Neural cell (in vitro differentiated cells): ENCODE data around the gene DGKD. TPM values are rescaled to one million over a fixed set of nuclear protein-coding genes. Genes with fewer than 3 reads are reported as not detected.

ENCODE experiments used
- H2AFZ ChIP-seq: fragments of 200-600, 300-800 bp; sonication (generic), shearing (Covaris generic); 2 replicates; pipeline ENCODE4 v1.6.0; 2014; ENCODE audit warnings: low read depth, mild to moderate bottlenecking, antibody characterized with exemption, low read length, moderate library complexity
- H3F3A ChIP-seq: fragments of 200-600 bp; shearing (Covaris generic); 2 replicates; pipeline ENCODE4 v1.6.1; 2016; ENCODE audit warnings: mild to moderate bottlenecking, moderate library complexity, mixed read lengths, antibody characterized with exemption, low read length; ENCODE audit not compliant: insufficient read depth, poor library complexity, severe bottlenecking
- H3K27ac ChIP-seq: fragments of 200-600, 300-800 bp; sonication (generic), shearing (Covaris generic); 2 replicates; pipeline ENCODE4 v1.5.1; 2014; ENCODE audit warnings: mild to moderate bottlenecking, low read length, moderate library complexity
- H3K27me3 ChIP-seq: fragments of 300-800, 200-600 bp; sonication (generic), shearing (Covaris generic); 2 replicates; pipeline ENCODE4 v1.6.0; 2014; ENCODE audit warnings: mild to moderate bottlenecking, low read depth, low read length, moderate library complexity; ENCODE audit not compliant: insufficient read depth
- H3K36me3 ChIP-seq: fragments of 300-800, 200-600 bp; sonication (generic), shearing (Covaris generic); 2 replicates; pipeline ENCODE4 v1.5.1; 2014; ENCODE audit warnings: mild to moderate bottlenecking, antibody characterized with exemption, low read length, moderate library complexity; ENCODE audit not compliant: insufficient read depth
- H3K4me2 ChIP-seq: fragments of 300-800, 200-600 bp; sonication (generic), shearing (Covaris generic); 2 replicates; pipeline ENCODE4 v1.6.0; 2014; ENCODE audit warnings: mild to moderate bottlenecking, low read length
- H3K4me3 ChIP-seq: fragments of 300-800, 200-600 bp; sonication (generic), shearing (Covaris generic); 2 replicates; pipeline ENCODE4 v1.5.1; 2014; ENCODE audit warnings: mild to moderate bottlenecking, low read length, moderate library complexity
- H3K79me2 ChIP-seq: fragments of 200-600 bp; shearing (Covaris generic); replicated peaks from 2 replicates; pipeline ENCODE4 v1.6.0; 2014; ENCODE audit warnings: mild to moderate bottlenecking, low read length, moderate library complexity; ENCODE audit not compliant: insufficient read depth
- H3K9ac ChIP-seq: fragments of 300-800, 200-600 bp; sonication (generic), shearing (Covaris generic); 2 replicates; pipeline ENCODE4 v1.6.1; 2016; ENCODE audit warnings: mild to moderate bottlenecking, low read length, mixed read lengths
- H3K9me2 ChIP-seq: fragments of 200-600 bp; shearing (Covaris generic); 2 replicates; pipeline ENCODE4 v1.6.1; 2016; ENCODE audit warnings: mild to moderate bottlenecking, low read length, mixed read lengths; ENCODE audit not compliant: insufficient read depth
- H3K9me3 ChIP-seq: fragments of 200-600, 300-800 bp; sonication (generic), shearing (Covaris generic); 2 replicates; pipeline ENCODE4 v1.6.1; 2016; ENCODE audit warnings: mild to moderate bottlenecking, mixed run types, low read length, moderate library complexity, mixed read lengths
- H4K20me1 ChIP-seq: fragments of 200-600 bp; shearing (Covaris generic); 2 replicates; pipeline ENCODE4 v1.6.1; 2016; ENCODE audit warnings: mild to moderate bottlenecking, mixed run types; ENCODE audit not compliant: insufficient read depth
- CTCF ChIP-seq: fragments of 450-650 bp; IDR thresholded peaks from 2 replicates; pipeline ENCODE4 v1.5.1; 2014; ENCODE audit warnings: antibody characterized with exemption, mild to moderate bottlenecking, moderate library complexity; ENCODE audit not compliant: poor library complexity, severe bottlenecking
- EP300 ChIP-seq: fragments of 450-650 bp; conservative IDR thresholded peaks from 2 replicates; pipeline ENCODE4 v1.6.1; 2014; ENCODE audit warnings: antibody characterized with exemption, mild to moderate bottlenecking, moderate library complexity; ENCODE audit not compliant: poor library complexity, severe bottlenecking
- EZH2 ChIP-seq: fragments of 200-600, 300-800 bp; shearing (Covaris generic), sonication (generic); IDR thresholded peaks from 2 replicates; pipeline ENCODE4 v1.6.1; 2014; ENCODE audit warnings: antibody characterized with exemption, low read length, borderline replicate concordance, mild to moderate bottlenecking; ENCODE audit not compliant: insufficient read depth, poor library complexity, severe bottlenecking
- MXI1 ChIP-seq: fragments of 450-650 bp; conservative IDR thresholded peaks from 2 replicates; pipeline ENCODE4 v1.6.1; 2014; ENCODE audit warnings: antibody characterized with exemption, mild to moderate bottlenecking; ENCODE audit not compliant: poor library complexity, severe bottlenecking
- POLR2AphosphoS5 ChIP-seq: IDR thresholded peaks from 2 replicates; pipeline ENCODE4 v1.6.1; 2012
- RAD21 ChIP-seq: fragments of 450-650 bp; conservative IDR thresholded peaks from 2 replicates; pipeline ENCODE4 v1.6.1; 2014; ENCODE audit warnings: antibody characterized with exemption, mild to moderate bottlenecking, moderate library complexity
- SMC3 ChIP-seq: fragments of 450-650 bp; conservative IDR thresholded peaks from 2 replicates; pipeline ENCODE4 v1.6.1; 2014; ENCODE audit warnings: antibody characterized with exemption, mild to moderate bottlenecking, moderate library complexity; ENCODE audit not compliant: poor library complexity
- TAF1 ChIP-seq: IDR thresholded peaks from 2 replicates; pipeline ENCODE4 v1.6.1; 2012; ENCODE audit warnings: low read depth
- polyA plus RNA-seq: library from polyadenylated mRNA; depleted of rRNA; stranded (reverse); fragments of >200 nt; gene quantifications from 2 replicates; pipeline ENCODE4 v1.2.3, GENCODE V29; 2014
- TF ChIP-seq, protein P1 (sequence below): IDR thresholded peaks from 2 replicates; pipeline ENCODE4 v1.6.1; 2012; ENCODE audit warnings: borderline replicate concordance

The DGKD gene
- polyA plus RNA-seq, 1 donor from 2014 or later: 36.4 TPM

GRCh38 chr2:233384015-233384414 lies 29.7 kb downstream of the DGKD start:
- H3K9me3 ChIP-seq: no peaks in the 10 kb centered on the region
- no peak overlapping the region for H3K4me3 ChIP-seq
- no peaks in the 10 kb centered on the region for H3F3A ChIP-seq
- no peak for TF ChIP-seq TAF1
- TF ChIP-seq EZH2: no peak
- no peak for TF ChIP-seq EP300
- TF ChIP-seq RAD21: no peak
- TF ChIP-seq POLR2AphosphoS5: no peak
- TF ChIP-seq MXI1: no peak
- TF ChIP-seq CTCF: no peak
- no peak for TF ChIP-seq SMC3
- TF ChIP-seq, protein P1, sequence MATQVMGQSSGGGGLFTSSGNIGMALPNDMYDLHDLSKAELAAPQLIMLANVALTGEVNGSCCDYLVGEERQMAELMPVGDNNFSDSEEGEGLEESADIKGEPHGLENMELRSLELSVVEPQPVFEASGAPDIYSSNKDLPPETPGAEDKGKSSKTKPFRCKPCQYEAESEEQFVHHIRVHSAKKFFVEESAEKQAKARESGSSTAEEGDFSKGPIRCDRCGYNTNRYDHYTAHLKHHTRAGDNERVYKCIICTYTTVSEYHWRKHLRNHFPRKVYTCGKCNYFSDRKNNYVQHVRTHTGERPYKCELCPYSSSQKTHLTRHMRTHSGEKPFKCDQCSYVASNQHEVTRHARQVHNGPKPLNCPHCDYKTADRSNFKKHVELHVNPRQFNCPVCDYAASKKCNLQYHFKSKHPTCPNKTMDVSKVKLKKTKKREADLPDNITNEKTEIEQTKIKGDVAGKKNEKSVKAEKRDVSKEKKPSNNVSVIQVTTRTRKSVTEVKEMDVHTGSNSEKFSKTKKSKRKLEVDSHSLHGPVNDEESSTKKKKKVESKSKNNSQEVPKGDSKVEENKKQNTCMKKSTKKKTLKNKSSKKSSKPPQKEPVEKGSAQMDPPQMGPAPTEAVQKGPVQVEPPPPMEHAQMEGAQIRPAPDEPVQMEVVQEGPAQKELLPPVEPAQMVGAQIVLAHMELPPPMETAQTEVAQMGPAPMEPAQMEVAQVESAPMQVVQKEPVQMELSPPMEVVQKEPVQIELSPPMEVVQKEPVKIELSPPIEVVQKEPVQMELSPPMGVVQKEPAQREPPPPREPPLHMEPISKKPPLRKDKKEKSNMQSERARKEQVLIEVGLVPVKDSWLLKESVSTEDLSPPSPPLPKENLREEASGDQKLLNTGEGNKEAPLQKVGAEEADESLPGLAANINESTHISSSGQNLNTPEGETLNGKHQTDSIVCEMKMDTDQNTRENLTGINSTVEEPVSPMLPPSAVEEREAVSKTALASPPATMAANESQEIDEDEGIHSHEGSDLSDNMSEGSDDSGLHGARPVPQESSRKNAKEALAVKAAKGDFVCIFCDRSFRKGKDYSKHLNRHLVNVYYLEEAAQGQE: no peak
- no peak overlapping the region for H3K9ac ChIP-seq
- no peaks in the 10 kb centered on the region for H3K36me3 ChIP-seq
- H3K79me2 ChIP-seq: no peaks in the 10 kb centered on the region
- H3K4me2 ChIP-seq: no peak overlapping the region
- no peaks in the 10 kb centered on the region for H4K20me1 ChIP-seq
- no peak overlapping the region for H2AFZ ChIP-seq
- no peaks in the 10 kb centered on the region for H3K9me2 ChIP-seq
- H3K27ac ChIP-seq: no peak overlapping the region
- no peaks in the 10 kb centered on the region for H3K27me3 ChIP-seq

DNA sequence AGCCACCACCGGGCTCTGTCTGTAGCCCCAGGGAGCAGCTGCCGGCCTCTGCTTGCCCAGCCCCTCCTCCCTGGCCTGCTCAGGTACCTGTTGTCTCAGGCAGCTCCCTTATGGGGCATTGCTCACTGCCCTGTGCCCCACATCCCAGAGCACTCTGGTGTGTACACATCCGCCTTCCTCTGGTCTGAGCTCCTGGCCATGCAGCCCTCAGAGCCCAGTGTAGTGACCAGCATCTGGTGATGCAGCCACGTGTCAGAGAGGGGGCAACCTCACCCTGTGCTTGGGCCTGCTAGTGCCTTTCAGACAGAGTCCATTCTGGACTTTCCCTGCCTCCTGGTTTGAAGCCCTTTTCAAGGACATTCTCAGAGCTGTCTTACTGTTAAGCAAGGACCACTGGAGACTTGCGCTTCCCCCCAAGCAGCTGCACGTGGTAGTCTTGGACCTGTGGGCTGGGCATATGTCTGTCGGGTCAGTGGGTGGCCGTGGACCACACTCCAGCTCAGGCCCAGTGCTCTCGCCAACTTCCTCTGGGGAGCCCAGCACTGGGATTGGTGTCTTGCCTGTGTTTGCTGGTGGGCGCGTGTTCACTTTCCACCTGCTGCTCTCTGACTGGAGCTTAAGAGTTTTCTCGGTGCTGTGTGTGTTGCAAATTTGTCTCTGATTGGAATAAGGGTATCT lies 30.7 kb downstream of the DGKD start:
- no peaks in the 10 kb centered on the region for H3K79me2 ChIP-seq
- no peak for TF ChIP-seq POLR2AphosphoS5
- TF ChIP-seq MXI1: no peak
- TF ChIP-seq RAD21: no peak
- no peak for TF ChIP-seq TAF1
- no peak for TF ChIP-seq CTCF
- no peak for TF ChIP-seq EP300
- no peak for TF ChIP-seq SMC3
- no peak for TF ChIP-seq EZH2
- TF ChIP-seq, protein P1: no peak
- H3K27ac ChIP-seq: no peak overlapping the region
- H3K9me3 ChIP-seq: no peaks in the 10 kb centered on the region
- no peaks in the 10 kb centered on the region for H3K27me3 ChIP-seq
- no peaks in the 10 kb centered on the region for H4K20me1 ChIP-seq
- no peak overlapping the region for H3K9ac ChIP-seq
- no peak overlapping the region for H2AFZ ChIP-seq
- H3K4me2 ChIP-seq: no peak overlapping the region
- no peaks in the 10 kb centered on the region for H3K9me2 ChIP-seq
- no peaks in the 10 kb centered on the region for H3K36me3 ChIP-seq
- H3F3A ChIP-seq: no peaks in the 10 kb centered on the region
- no peak overlapping the region for H3K4me3 ChIP-seq
